ENCODE data around the gene ALG2. TPM values are rescaled to one million over a fixed set of nuclear protein-coding genes. Genes with fewer than 3 reads are reported as not detected.

The ALG2 gene
- total and polyA plus RNA-seq, 9 of the 15 experiments (the other 6 are each of a cell fraction or from before 2014, with no cell fraction given), result 4.9 to 41.9 (median 20.2) TPM

- no peak for TF ChIP-seq RREB1 (CRISPR knock-in tag; IDR thresholded peaks at IDR 0.05)
- TF ChIP-seq CLOCK (CRISPR knock-in tag; IDR thresholded peaks at IDR 0.05; ENCODE audit: borderline replicate concordance), result no peak
- no peak for TF ChIP-seq IRF1 (CRISPR knock-in tag; IDR thresholded peaks at IDR 0.05; ENCODE audit: borderline replicate concordance)
- TF ChIP-seq ZNF217 (CRISPR knock-in tag; IDR thresholded peaks at IDR 0.05), result no peak
- TF ChIP-seq MTA1 (IDR thresholded peaks at IDR 0.05; ENCODE audit: borderline replicate concordance), result peak; percentile 53; the same call in 1 of the 2 replicates
- TF ChIP-seq WHSC1 (IDR thresholded peaks at IDR 0.05; ENCODE audit: low read length), result no peak
- TF ChIP-seq HLTF (IDR thresholded peaks at IDR 0.05), result 0 out of 2 replicates have a peak, but pooled peaks have one; percentile 20
- no peak for TF ChIP-seq NR1H2 (CRISPR knock-in tag; IDR thresholded peaks at IDR 0.05)
- no peak for TF ChIP-seq ZNF277 (CRISPR knock-in tag; IDR thresholded peaks at IDR 0.05; ENCODE audit: borderline replicate concordance)
- no peak for TF ChIP-seq ZHX1 (conservative IDR thresholded peaks at IDR 0.05; ENCODE audit: low read length)
Measured at GRCh38 chr9:99244344-99245260, 22.9 kb upstream of the ALG2 start (continued).
